HG02938 (cell line): ENCODE results near the gene PLK4.
"Not testable (repeated sequence)": the region's sequence is repeated elsewhere in the genome, so short reads cannot be mapped to it uniquely, and the experiment has no call there.

Experiments
- ATAC-seq: cut with Tn5 transposase; IDR thresholded peaks from one replicate; pipeline ENCODE4 v1.9.1; 2021; ENCODE audit warnings: mild to moderate bottlenecking, moderate library complexity; ENCODE audit not compliant: unreplicated experiment

PLK4 gene

DNA sequence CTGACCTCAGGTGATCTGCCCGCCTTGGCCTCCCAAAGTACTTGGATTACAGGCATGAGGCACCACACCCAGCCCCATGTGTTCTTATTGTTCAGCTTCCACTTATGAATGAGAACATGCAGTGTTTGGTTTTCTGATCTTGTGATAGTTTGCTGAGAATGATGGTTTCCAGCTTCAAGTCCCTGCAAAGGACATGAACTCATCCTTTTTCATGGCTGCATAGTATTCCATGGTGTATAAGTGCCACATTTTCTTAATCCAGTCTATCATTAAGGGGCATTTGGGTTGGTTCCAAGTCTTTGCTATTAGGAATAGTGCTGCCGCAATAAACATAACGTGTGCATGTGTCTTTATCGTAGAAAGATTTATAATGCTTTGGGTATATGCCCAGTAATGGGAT is 19.0 kb downstream of the PLK4 start:
- not testable (repeated sequence) for ATAC-seq

DNA sequence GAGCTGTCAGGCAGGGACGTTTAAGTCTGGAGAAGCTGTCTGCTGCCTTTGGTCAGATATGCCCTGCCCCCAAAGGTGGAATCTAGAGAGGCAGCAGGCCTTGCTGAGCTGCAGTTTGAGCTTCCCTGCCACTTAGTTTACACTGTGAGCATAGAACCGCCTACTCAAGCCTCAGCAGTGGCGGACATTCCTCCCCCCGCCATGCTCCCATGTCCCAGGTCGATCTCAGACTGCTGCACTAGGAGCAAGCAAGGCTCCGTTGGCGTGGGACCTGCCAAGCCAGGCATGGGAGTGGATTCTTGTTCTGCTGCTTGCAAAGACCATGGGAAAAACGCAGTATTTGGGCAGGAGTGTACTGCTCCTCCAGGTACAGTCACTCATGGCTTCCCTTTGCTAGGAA is 24.3 kb downstream of the PLK4 start:
- no peak for ATAC-seq

DNA sequence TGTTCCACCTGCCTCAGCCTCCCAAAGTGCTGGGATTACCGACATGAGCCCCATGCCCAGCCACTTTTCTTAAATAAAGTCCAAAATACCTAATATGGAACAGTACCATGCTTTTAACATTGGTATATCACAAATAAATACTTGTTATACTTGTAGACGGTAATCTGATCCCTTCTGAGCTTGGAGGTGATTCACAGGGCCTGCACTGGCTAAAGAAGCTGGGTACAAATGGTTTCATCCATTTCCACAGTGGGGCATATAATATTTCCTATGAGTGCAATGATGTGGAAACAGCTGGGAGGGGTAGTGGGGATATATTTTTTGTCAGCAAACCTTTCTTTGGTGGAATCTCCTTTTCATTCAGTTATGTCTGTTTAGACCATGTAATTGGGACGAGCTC is 35.8 kb downstream of the PLK4 start:
- ATAC-seq, result no peak

DNA sequence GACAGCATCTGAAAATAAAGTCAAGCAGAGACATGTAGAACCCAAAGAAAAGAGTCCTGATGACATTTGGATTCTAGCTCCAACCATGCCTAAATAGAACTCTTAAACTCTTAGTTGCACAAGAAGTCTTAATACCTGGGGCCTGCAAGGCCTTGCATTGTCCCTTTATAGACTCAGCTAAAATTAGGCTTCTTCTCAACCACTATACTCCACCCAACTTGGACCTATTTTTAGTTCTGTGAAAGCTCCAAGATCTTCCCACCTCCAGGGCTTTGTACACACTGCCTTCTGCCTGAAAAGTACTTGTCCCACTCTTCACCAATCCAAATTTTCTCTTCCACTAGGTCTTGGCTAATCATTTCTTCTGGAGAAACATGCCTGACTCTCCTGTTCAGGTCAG is 36.5 kb downstream of the PLK4 start:
- no peak for ATAC-seq

DNA sequence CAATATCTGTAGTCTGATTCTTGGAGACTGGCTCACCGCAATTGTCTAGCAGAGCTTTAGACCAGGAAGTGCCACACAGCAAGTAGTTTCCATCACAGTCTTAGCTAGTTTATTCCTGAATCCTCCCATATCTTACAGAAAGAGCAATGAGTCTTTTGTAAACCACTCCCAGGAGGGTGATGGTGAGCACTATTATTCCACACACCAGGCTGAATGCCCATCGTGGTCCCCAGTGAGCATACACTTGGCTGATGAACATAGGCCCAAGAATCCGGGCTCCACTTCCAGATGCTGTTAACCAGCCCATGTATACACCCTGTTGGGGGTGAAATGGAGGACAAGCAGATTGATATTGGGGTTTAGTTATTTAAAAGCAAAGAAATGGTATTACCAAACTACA is 39.8 kb downstream of the PLK4 start:
- ATAC-seq, result no peak

DNA sequence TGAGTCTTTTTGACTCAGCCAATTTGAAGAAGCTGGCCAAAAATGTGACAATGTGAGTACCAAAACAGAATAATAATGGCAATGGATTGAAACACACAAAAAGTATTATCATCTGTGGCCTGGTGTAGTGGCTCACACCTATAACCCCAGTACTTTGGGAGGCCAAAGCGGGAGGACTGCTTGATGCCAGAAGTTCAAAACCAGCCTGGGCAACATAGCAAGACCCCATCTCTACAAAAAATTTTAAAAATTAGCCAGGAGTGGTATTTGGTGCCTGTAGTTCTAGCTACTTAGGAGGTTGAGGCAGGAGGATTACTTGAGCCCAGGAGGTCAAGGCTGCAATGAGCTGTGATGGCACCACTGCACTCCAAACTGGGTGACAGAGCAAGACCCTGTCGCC is 41.5 kb downstream of the PLK4 start:
- ATAC-seq, result no peak

DNA sequence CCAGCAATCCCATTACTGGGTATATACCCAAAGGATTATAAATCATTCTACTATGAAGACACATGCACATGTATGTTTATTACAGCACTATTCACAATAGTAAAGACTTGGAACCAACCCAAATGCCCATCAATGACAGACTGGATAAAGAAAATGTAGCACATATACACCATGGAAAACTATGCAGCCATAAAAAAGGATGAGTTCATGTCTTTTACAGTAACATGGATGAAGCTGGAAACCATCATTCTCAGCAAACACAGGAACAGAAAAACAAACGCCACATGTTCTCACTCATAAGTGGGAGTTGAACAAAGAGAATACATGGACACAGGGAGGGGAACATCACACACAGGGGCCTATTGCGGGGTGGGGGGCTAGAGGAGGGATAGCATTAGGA is 45.0 kb downstream of the PLK4 start:
- not testable (repeated sequence) for ATAC-seq

DNA sequence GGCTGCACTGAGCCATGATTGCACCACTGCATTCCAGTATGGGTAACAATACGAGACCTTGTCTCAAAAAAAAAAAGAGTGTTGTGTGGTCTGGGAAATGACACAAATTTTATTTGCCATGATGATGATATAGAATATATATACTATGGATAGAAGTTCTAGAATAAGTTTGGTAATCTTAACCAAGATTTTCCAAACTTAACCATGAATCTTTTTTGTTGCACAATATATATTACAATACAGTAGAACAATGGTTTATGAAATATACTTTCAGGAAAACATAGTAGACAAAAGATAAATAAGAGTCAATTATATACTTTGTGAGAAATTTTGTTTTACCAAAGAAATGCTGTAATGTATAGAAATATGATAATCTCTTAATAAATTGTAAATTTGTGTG is 49.5 kb downstream of the PLK4 start:
- ATAC-seq, result no peak

DNA sequence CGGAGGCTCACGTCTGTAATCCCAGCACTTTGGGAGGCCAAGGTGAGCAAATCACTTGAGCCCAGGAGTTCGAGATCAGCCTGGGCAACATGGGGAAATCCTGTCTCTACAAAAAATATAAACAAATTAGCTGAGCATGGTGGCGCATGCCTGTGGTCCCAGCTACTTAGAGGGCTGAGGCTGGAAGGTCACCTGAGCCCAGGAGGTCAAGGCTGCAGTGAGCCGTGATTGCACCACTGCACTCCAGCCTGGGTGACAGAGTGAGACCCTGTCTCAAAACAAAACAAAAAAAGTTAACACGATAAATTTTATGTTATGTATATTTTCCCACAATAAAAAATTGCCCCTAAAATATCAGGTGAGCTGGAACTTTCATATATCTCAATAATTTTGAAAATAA is 51.1 kb downstream of the PLK4 start:
- not testable (repeated sequence) for ATAC-seq

DNA sequence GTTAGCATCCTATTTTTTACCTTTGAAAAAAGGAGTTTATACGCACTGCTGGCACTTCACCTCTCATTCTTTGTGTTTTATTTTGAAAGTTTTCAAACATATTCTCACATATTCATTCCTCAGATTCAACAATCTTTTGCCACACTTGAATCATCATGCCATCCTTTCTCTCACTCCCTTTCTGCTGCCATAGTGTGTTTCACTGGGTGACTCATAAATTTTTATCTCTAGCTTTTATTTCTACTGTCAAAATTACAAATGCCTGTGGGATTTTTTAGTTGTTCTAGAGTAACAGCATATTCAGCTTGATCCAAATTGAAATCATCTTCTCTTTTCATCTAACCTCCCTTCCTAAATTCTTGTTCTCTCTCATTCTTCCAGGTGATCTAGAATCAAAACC is 56.3 kb downstream of the PLK4 start:
- ATAC-seq, result no peak
